ENCODE measurements around the gene CRNN. TPM values are rescaled to one million over a fixed set of nuclear protein-coding genes. Genes with fewer than 3 reads are reported as not detected.

The CRNN gene
- total RNA-seq, 1 experiment from 2014 or later = not detected

DNA sequence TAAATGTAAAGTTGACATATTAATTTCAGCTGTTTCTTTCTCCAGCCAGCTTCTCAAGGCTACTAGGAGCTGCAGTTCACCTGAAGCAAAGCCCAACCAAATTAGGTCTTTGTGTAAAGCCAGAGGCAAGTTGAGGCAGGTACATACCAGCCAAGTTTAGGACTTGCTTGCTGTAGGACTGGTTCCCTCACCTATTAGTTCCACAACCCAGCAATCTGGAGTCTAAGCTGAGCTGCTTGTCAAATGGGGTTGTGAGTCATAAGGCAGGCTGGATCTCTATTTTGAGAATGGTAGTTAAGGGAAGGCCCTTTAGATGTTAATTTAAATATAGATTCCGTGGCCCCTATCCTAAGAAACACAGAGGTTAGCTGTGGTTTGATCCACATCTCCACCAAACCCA is 46.6 kb downstream of the CRNN start:
- H3K9me3 ChIP-seq (ENCODE audit: low read length) = no peaks in the 10 kb centered on the region
- H3K27me3 ChIP-seq (ENCODE audit: low read length) = peaks cover 9% of the 10 kb centered on the region; the same call in 1 of the 2 replicates
- no peak overlapping the region for H3K4me2 ChIP-seq (ENCODE audit: low read length)
- no peak for TF ChIP-seq EZH2phosphoT487 (IDR thresholded peaks at IDR 0.05; ENCODE audit: borderline replicate concordance, low read length)
- TF ChIP-seq EZH2 (IDR thresholded peaks at IDR 0.05; ENCODE audit: low read length, unreplicated experiment) = no peak
- TF ChIP-seq, protein P1, sequence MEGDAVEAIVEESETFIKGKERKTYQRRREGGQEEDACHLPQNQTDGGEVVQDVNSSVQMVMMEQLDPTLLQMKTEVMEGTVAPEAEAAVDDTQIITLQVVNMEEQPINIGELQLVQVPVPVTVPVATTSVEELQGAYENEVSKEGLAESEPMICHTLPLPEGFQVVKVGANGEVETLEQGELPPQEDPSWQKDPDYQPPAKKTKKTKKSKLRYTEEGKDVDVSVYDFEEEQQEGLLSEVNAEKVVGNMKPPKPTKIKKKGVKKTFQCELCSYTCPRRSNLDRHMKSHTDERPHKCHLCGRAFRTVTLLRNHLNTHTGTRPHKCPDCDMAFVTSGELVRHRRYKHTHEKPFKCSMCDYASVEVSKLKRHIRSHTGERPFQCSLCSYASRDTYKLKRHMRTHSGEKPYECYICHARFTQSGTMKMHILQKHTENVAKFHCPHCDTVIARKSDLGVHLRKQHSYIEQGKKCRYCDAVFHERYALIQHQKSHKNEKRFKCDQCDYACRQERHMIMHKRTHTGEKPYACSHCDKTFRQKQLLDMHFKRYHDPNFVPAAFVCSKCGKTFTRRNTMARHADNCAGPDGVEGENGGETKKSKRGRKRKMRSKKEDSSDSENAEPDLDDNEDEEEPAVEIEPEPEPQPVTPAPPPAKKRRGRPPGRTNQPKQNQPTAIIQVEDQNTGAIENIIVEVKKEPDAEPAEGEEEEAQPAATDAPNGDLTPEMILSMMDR (conservative IDR thresholded peaks at IDR 0.05; ENCODE audit: low read depth, low read length) = no peak
- intact Hi-C loops (cut with micrococcal nuclease) = no loop called here
- H3K4me3 ChIP-seq (ENCODE audit: low read length) = no peak overlapping the region
- H3K79me2 ChIP-seq (ENCODE audit: low read length) = no peaks in the 10 kb centered on the region
- H3K27ac ChIP-seq (ENCODE audit: low read length) = no peak overlapping the region
- no peak overlapping the region for H3K9ac ChIP-seq (ENCODE audit: low read length)
- POLR2A ChIA-PET (ENCODE audit: unreplicated experiment) = no interaction called here
- H2AFZ ChIP-seq (ENCODE audit: low read length) = no peak overlapping the region
- no peaks in the 10 kb centered on the region for H3F3A ChIP-seq (ENCODE audit: low read length, unreplicated experiment)
- CTCF ChIA-PET = no interaction called here
- no peak for ATAC-seq
- no peaks in the 10 kb centered on the region for H3K4me1 ChIP-seq (ENCODE audit: insufficient read depth, low read length)
- DNase-seq = no peak
- H3K36me3 ChIP-seq (ENCODE audit: low read depth, low read length) = no peaks in the 10 kb centered on the region
- H3K9me2 ChIP-seq (replicated peaks; ENCODE audit: low read length) = no peaks in the 10 kb centered on the region
- no TSS peak for BruUV-seq (replicated peaks)
- H4K20me1 ChIP-seq (ENCODE audit: low read length) = no peaks in the 10 kb centered on the region

DNA sequence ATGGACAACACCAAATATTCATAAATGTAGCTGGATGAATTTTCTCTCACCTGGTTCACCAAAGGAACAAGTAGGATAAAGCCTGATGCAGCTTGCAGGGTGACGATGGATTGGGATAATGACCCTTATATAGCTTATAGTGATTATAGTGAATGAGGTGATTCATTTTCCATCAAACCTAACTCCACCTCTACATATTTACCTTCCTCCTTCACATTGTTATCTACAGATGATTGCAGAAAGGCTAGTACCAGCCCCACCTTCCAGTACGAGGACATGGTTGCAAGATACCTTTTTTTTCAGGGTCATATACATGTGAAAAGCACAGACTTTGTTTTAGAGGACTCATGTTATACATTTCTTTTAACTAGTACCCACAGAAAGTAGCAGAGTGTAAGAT is 54.2 kb downstream of the CRNN start, which contains the start of gene FLG2:
Gene FLG2, minus strand, starts transcription at position 101 of the 400 bp plus-strand sequence. CDS start 1,122 bp downstream, outside the sequence.
- ChIA-PET POLR2A (ENCODE audit: unreplicated experiment) (no interaction called here), CTCF (no interaction called here)

More for the DNA sequence above, 54.2 kb downstream of the CRNN start, which contains the start of gene FLG2:
- Histone ChIP-seq H3K9me2 (replicated peaks; ENCODE audit: low read length) (no peaks in the 10 kb centered on the region), H4K20me1 (ENCODE audit: low read length) (no peaks in the 10 kb centered on the region), H3K9me3 (ENCODE audit: low read length) (no peaks in the 10 kb centered on the region), H3K4me3 (ENCODE audit: low read length) (no peak within 1 kb of the TSS), H3K4me2 (ENCODE audit: low read length) (no peak within 1 kb of the TSS), H3F3A (ENCODE audit: low read length, unreplicated experiment) (no peaks in the 10 kb centered on the region), H3K9ac (ENCODE audit: low read length) (no peak within 1 kb of the TSS), H2AFZ (ENCODE audit: low read length) (no peak within 1 kb of the TSS), H3K79me2 (ENCODE audit: low read length) (no peaks in the 10 kb centered on the region), H3K27me3 (ENCODE audit: low read length) (no peaks in the 10 kb centered on the region), H3K4me1 (ENCODE audit: insufficient read depth, low read length) (no peaks in the 10 kb centered on the region), H3K27ac (ENCODE audit: low read length) (no peak within 1 kb of the TSS), H3K36me3 (ENCODE audit: low read depth, low read length) (no peaks in the 10 kb centered on the region)
- ATAC-seq = no peak
- intact Hi-C loops (cut with micrococcal nuclease) = no loop called here
- BruUV-seq (replicated peaks) = no TSS peak
- TF ChIP-seq EZH2phosphoT487 (IDR thresholded peaks at IDR 0.05; ENCODE audit: borderline replicate concordance, low read length) (no peak), EZH2 (IDR thresholded peaks at IDR 0.05; ENCODE audit: low read length, unreplicated experiment) (no peak)
- TF ChIP-seq, protein P1 (conservative IDR thresholded peaks at IDR 0.05; ENCODE audit: low read depth, low read length) = no peak
- no peak for DNase-seq

Other genes with a start within 250 kb of the CRNN start
- gene HRNR, start 190.1 kb downstream of the CRNN start, total RNA-seq (2014; rRNA removed) = not detected in 2 replicates
- not detected in 2 replicates for gene FLG, start 89.0 kb downstream of the CRNN start, total RNA-seq (2014; rRNA removed)
- not detected in 2 replicates for gene FLG2, start 54.3 kb downstream of the CRNN start, total RNA-seq (2014; rRNA removed)
- not detected in 2 replicates for gene LCE5A, start 96.5 kb upstream of the CRNN start, total RNA-seq (2014; rRNA removed)
- gene CRCT1, start 100.2 kb upstream of the CRNN start, total RNA-seq (2014; rRNA removed) = not detected in 2 replicates
- not detected in 2 replicates for gene LCE3E, start 152.5 kb upstream of the CRNN start, total RNA-seq (2014; rRNA removed)
- not detected in 2 replicates for gene LCE3D, start 166.3 kb upstream of the CRNN start, total RNA-seq (2014; rRNA removed)
- gene LCE3C, start 186.0 kb upstream of the CRNN start, total RNA-seq (2014; rRNA removed) = not detected in 2 replicates
- not detected in 2 replicates for gene LCE3B, start 199.5 kb upstream of the CRNN start, total RNA-seq (2014; rRNA removed)
- gene LCE3A, start 208.8 kb upstream of the CRNN start, total RNA-seq (2014; rRNA removed) = not detected in 2 replicates
- gene LCE2D, start 249.1 kb upstream of the CRNN start, total RNA-seq (2014; rRNA removed) = not detected in 2 replicates